PC-3 (cell line): ENCODE results near the gene SLC38A8.

Source experiments
- CTCF ChIP-seq: fragments of 300-600 bp; sonication (generic); conservative IDR thresholded peaks from 2 replicates; pipeline ENCODE4 v1.5.1; 2017; ENCODE audit warnings: antibody characterized with exemption, low read depth, mild to moderate bottlenecking, low read length
- EZH2phosphoT487 ChIP-seq: fragments of 300-600 bp; sonication (generic); IDR thresholded peaks from 2 replicates; pipeline ENCODE4 v1.6.1; 2018; ENCODE audit warnings: mild to moderate bottlenecking, antibody characterized with exemption, low read length, borderline replicate concordance

- no peak for TF ChIP-seq CTCF
- TF ChIP-seq EZH2phosphoT487: no peak
These were observed 15.6 kb upstream of the SLC38A8 start for GRCh38 chr16:84058211-84058610.
